Activated naive CD4-positive, alpha-beta T cell treated with anti-CD3 and anti-CD28 coated beads, Interleukin-2, amount 50 U/mL, for 72 hours (primary cell): ENCODE results near the gene IGSF21. TPM values are rescaled to one million over a fixed set of nuclear protein-coding genes. Genes with fewer than 3 reads are reported as not detected.
A peak's percentile ranks its signal among the peaks of the same experiment; 100 is the strongest.

ENCODE experiments used
- ATAC-seq, 2 donors: fragments of 150-1000 bp; cut with Tn5 transposase; 2 replicates each; pipeline ENCODE4 v1.10.0; 2021; ENCODE audit warnings: mild to moderate bottlenecking in 2 of 2, moderate library complexity in 2 of 2
- DNase-seq, 2 donors: peaks; one replicate each; pipeline ENCODE4 v3.0.0; 2021 to 2022; ENCODE audit warnings: low spot score in 2 of 2
- H3K27ac Mint-ChIP-seq, 2 donors: one replicate each; pipeline ENCODE4 v1.8.0; 2022; ENCODE audit warnings: mild to moderate bottlenecking in 2 of 2, mixed read lengths in 2 of 2
- H3K36me3 Mint-ChIP-seq, 2 donors: one replicate each; pipeline ENCODE4 v1.8.0; 2022; ENCODE audit warnings: mixed read lengths in 2 of 2
- H3K9me3 Mint-ChIP-seq, 2 donors: one replicate each; pipeline ENCODE4 v1.8.0; 2022; ENCODE audit warnings: mixed read lengths in 2 of 2
- total RNA-seq, 2 donors: library from RNA; stranded (reverse); gene quantifications; one replicate each; pipeline ENCODE4 v1.2.3, GENCODE V29; 2022

IGSF21 gene
- total RNA-seq, 2 donors from 2014 or later = not detected

DNA sequence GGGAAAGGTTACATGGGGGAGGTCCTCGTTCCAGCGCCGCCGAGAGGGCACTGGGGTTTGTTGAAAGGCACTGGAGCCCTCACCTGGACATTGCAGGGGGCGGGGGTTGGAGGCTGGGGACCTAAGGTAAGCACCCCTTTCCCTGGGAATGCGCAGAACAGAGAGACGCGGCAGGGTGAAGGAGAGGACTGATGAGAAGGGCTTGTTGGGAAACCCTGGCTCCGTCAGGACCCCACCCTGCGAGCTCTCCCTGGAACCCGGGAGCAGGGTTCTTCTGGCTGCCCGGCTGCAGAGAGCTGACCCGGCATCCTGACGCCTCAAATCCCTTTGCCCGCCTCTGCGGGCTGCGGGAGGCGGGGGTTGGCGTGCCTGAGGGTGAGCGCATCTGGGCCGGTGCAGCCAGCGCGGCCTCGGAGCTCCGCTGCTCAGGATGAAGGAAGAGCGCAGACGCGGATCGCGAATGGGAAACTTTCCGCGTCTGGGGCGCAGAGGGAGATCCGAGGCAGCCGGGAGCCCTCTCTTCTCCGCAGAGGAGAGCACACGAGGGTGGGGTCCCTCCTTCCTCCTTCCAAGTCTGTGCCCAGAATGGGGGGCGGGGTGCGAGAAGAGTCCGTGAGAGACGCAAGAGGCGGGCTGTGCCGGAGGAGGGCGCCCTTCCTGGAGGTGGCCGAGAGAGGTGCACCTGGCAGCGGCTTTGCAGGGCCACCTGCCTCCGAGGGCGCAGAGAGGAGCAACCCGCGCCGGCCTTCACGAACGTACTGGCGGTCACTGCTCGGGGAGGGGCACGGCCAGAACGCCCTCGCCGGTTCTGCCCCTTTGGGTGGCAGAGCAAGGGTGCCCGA lies 2.4 kb downstream of the IGSF21 start:
- Mint-ChIP-seq H3K27ac (no peak overlapping the region), H3K36me3 (peaks cover 0 to 7% of the 10 kb centered on the region in 2 donors), H3K9me3 (no peaks in the 10 kb centered on the region)
- DNase-seq = peak in 1 of 2 donors; percentile 55
- peak in 1 of 2 donors; percentile 70 for ATAC-seq

DNA sequence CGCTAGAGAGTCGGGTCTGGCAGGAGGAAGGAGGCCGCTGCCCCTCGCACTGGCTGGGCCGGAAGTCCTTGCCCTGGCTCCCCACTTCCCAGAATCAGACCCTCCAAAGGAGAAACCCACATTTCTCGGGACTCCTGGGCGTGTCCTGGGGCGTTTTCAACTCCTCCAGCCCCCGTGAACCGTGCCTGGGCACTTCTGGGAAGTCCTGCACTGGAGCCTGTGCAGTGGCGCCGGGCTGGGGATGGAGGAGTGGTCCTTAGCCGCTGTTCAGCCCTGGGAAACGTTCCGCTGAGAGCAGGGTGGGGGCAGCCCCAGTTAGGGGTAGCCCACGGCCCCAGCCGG lies 3.0 kb downstream of the IGSF21 start:
- Mint-ChIP-seq H3K27ac (no peak overlapping the region), H3K36me3 (peaks cover 0 to 7% of the 10 kb centered on the region in 2 donors), H3K9me3 (no peaks in the 10 kb centered on the region)
- DNase-seq (no peak), ATAC-seq (peak; percentile 14 to 27)

DNA sequence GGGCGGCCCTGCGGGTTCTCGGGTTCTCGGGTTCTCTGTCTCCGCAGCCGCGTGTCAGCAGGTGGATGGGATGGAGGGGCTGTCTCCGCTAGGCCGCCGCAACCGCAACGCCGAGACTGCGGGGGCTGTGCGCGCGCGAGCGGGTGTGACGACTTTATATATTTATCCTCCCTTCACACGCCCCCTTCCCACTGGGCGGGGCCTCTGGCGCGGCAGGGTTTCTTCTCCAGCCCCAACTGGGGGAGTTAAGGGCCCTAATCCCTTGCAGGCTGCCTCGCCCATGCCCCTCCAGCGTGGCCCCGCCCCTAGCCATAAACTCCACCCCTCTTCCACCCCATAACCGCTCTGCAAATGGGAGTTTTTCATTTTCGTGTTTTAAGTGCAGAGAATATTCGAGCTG lies 3.4 kb downstream of the IGSF21 start:
- peak in 1 of 2 donors; percentile 4 for DNase-seq
- peaks cover 0 to 7% of the 10 kb centered on the region in 2 donors for H3K36me3 Mint-ChIP-seq
- H3K9me3 Mint-ChIP-seq = no peaks in the 10 kb centered on the region
- ATAC-seq = peak; percentile 11 to 55
- H3K27ac Mint-ChIP-seq = no peak overlapping the region

DNA sequence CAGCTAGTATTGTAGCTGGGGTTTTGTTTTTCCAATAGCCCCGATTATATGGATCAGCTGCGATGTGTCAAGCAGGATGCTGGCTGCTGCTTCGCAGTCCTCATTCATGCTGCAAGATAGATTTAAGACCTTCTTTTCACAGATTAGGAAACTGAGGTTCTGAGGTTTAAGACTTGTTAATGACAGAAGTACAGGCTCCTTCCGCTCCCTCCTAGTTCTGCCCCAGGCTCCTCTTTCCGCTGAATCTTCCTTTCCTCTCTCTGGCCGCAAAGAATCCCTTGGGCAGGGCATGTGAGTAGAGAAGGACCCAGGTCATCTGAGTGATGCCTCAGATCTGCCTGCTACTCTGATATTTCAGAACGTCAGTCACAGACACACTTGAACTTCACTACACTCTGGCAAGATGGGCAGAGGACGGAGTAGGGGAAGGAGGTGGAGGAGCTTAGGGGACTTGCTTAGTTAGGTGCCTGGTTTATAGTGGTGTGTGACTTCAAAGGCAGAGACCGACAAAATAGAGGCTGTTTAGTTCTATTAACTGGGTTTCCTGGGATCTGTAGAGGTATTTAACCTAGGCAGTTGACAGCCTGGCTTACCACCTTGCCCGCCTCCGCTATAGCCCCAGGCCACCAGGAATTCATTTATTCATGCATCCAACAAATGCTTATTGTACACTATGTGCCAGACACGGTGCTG lies 4.2 kb downstream of the IGSF21 start:
- H3K27ac Mint-ChIP-seq = no peak overlapping the region
- no peaks in the 10 kb centered on the region for H3K9me3 Mint-ChIP-seq
- ATAC-seq (no peak), DNase-seq (no peak)
- peaks cover 0 to 7% of the 10 kb centered on the region in 2 donors for H3K36me3 Mint-ChIP-seq

DNA sequence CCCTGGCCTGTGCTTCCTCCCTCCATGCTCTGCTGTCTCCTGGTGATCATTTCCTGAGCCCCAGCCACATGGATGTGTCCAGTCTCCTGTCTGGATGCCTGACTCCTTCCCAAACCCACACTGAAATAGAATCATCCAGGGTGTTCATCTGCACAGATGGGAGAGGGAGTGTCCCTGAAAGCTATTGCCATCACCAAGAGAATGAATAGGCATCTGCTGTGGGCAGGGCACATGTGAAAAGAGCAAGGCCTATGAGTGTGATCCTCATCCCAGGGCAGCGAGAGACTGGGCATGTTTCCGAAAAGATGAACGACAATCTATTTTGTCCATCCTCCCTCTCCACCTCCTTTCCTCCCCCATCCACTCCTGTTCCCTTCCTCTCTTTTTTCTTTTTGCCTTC lies 5.0 kb downstream of the IGSF21 start:
- no peak for ATAC-seq

DNA sequence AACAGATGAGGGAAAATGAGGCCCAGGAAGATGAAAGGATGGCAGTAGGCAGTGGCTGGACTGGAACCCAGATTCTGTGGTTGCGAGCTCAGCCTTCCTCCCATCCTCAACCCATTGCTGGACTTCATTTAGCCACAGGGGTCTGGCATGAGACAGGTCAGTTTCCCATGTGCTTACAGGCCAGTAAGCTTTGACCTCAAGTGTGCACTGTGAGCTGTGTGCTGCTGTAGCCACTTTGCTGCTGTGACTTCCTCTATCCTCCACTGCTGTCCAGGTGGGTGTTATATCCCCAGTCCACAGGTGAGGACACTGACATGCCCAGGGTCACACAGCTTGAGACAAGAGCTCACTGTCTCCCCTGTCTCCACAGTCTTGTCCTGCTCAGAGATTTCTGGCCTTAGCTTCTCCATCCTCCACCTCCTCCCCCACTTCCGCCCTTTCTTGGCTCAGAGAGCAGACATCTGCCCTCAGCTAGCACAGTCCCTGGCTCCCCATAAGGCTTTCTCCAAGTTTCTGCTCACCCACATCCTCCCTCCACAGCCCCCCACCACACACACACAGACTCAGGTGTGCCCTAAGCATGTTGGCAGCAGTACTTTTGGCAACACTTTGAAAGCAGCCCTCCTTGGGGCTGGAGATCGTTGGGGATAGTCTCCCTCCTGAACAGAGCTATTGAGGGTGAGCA lies 7.3 kb downstream of the IGSF21 start:
- Mint-ChIP-seq H3K9me3 (no peaks in the 10 kb centered on the region), H3K27ac (no peak overlapping the region), H3K36me3 (no peaks in the 10 kb centered on the region)
- ATAC-seq (no peak), DNase-seq (no peak)

More for the DNA sequence above, 5.0 kb downstream of the IGSF21 start:
- Mint-ChIP-seq H3K27ac (no peak overlapping the region), H3K9me3 (no peaks in the 10 kb centered on the region), H3K36me3 (peaks cover 0 to 7% of the 10 kb centered on the region in 2 donors)
- no peak for DNase-seq

DNA sequence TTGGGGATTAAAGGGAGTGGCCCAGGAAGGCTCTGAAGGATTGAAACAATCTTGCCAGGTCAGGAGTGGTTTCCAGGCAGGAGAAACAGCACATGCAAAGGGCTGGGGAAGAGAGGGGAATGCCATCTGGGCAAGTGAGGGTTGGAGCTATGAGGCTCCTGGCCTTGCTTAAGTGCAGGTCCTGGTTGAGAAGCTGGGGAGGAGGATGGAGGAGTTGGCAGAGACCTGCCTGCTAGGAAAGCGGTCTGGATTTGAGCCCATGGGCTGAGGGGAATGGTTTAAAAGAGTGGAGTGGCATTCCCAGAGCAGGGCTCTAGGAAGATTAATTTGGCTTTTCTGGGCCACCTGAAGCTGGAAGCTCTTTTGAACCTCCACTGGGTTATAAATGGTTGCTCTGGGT lies 9.2 kb downstream of the IGSF21 start:
- Mint-ChIP-seq H3K27ac (no peak overlapping the region), H3K36me3 (no peaks in the 10 kb centered on the region), H3K9me3 (no peaks in the 10 kb centered on the region)
- DNase-seq (no peak), ATAC-seq (no peak)

DNA sequence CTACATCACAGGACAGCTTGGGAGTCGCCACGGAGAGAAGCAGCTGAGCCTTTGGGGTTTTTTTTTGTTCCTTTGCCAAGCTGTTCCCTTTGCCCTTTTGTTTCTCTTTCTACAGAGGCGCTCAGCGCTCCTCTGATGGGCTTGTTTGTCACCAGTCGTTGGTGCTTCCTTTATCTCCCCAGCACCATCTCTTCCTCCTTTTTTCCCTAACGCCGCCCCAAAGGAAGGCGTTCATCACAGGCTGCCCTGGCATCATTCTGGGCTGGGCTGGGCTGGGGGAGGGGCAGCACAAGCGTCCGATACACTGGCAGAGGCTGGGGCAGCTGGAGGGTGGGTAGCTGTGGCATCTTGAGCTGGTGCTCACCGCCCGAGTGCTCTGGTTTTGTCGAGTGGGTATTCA lies 10.5 kb downstream of the IGSF21 start:
- no peak overlapping the region for H3K27ac Mint-ChIP-seq
- ATAC-seq (no peak), DNase-seq (no peak)
- no peaks in the 10 kb centered on the region for H3K36me3 Mint-ChIP-seq
- H3K9me3 Mint-ChIP-seq = no peaks in the 10 kb centered on the region

DNA sequence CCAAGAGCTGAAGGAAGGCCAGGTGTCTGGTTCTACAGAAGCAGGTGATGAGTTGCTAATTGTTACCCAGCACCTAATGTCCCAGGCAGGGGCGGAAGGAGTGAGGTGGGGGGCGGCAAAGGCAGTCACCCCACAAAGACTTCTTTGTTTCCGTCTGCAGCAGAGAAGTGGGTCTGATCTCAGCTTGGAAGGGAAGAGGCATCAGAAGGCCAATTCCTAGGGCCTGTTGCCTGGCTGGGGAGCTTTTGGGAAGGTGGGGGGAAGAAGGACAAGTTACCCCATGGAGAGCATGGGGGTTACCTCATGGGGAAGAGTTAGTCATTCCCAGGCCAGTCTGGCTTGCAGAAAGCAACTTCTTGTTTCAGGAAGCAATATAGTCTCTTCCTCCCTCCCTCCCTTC lies 10.9 kb downstream of the IGSF21 start:
- H3K36me3 Mint-ChIP-seq = no peaks in the 10 kb centered on the region
- DNase-seq (no peak), ATAC-seq (no peak)

DNA sequence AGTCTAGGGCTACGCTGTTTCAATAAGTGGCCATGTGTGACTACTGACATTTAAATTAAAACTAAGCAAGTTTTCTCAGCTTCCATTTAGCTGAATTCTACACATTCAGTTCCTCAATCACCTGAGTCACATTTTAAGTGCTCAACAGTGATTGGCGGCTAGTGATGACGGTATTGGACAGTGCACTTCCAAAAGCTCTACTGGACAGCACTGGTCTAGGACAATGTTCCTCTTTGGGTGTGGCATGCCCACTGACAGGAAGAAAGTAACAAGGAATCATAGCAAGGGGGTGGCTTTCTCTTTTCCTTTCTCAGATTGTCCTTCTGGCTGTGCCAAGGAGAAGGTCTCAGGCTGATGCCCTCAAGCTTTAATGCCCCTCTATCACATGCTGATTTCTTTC lies 11.7 kb downstream of the IGSF21 start:
- DNase-seq (no peak), ATAC-seq (no peak)
- H3K36me3 Mint-ChIP-seq = no peaks in the 10 kb centered on the region
- no peaks in the 10 kb centered on the region for H3K9me3 Mint-ChIP-seq
- no peak overlapping the region for H3K27ac Mint-ChIP-seq

More for the DNA sequence above, 10.9 kb downstream of the IGSF21 start:
- H3K27ac Mint-ChIP-seq = no peak overlapping the region
- H3K9me3 Mint-ChIP-seq = no peaks in the 10 kb centered on the region

DNA sequence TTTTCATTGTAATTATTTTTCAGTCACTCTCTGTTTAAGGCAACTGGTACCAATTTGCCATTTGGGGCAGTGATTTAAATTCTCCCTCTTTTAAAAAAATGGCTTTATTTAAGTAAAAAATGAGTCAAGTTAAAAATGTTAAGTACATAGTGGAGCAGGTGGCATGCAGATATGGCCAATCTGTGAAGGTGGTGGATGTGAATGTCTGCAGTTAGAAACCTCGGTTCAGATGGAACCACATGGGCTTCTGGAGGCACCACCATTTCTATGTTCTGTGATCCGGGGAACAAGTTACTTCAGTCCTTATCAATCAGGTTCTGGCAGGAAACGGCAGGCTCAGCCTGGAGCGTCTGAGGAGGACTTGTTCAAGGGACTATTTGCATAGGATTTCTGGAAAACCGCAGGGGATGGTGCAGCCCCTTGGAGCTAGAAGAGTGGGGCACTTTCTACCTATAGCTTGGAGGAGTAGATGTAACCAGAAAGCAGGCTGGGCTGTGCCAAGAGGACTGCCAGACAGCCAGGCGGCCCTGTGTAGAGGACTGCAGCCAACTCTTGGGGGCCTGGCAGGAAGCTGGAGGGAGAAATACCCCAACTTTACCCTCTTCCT lies 12.3 kb downstream of the IGSF21 start:
- Mint-ChIP-seq H3K9me3 (no peaks in the 10 kb centered on the region), H3K36me3 (no peaks in the 10 kb centered on the region), H3K27ac (no peak overlapping the region)
- ATAC-seq (no peak), DNase-seq (no peak)

DNA sequence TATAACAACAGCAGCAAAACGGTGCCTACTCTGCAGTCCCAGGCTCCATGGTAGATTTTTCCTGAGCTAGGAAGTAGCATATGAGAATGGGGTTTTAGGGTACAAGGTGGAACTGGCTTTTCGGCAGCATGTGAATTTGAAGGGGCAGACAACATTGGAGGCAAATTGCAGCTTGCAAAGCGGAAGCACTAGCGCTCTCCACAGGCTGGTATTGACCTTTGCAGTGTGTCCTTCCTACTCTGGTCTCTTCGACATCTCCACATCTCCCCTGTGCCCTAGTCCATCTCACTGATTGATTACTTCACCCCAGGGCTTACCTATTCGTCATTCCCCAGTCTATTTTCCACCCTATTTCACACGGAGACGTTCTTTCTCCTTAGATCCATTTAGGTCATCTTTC lies 13.0 kb downstream of the IGSF21 start:
- ATAC-seq (no peak), DNase-seq (no peak)
- no peak overlapping the region for H3K27ac Mint-ChIP-seq
- H3K9me3 Mint-ChIP-seq = no peaks in the 10 kb centered on the region
- H3K36me3 Mint-ChIP-seq = no peaks in the 10 kb centered on the region

DNA sequence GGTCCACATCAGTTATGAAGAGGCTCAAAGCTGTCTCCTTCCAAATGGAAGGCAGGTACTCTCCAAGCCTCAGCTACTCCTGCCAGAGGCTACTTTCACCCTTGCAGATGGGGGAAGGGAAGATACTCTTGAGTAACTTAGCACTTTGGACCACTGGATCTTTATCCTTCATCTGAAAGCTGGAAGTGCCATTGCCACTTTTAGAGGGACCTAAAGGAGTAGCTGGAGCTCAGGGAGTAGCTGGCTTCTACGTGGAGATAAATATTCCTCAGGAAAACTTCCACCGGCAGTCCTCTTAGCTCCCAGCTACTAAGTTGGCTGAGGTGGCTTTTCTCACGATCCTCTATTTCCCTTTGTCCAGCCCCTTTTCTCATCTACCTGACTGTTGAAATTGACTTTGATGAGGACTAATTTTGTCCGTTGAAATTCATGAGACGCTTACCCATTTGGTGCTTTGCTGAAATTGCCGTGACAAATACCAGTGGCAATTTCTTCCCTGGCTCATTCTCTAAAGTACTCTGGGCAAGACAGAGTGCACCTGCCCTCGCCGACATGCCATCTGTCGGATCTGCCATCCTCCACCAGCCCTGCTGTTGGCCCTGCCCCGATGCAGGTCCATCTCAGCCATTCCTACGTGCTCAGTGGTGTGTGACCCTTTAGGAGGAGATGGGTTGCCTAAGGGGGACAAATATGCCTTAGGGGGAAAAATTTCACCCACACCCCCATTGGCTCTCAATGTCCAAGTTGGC lies 13.6 kb downstream of the IGSF21 start:
- Mint-ChIP-seq H3K36me3 (no peaks in the 10 kb centered on the region), H3K9me3 (no peaks in the 10 kb centered on the region), H3K27ac (no peak overlapping the region)
- no peak for ATAC-seq
- DNase-seq = no peak

DNA sequence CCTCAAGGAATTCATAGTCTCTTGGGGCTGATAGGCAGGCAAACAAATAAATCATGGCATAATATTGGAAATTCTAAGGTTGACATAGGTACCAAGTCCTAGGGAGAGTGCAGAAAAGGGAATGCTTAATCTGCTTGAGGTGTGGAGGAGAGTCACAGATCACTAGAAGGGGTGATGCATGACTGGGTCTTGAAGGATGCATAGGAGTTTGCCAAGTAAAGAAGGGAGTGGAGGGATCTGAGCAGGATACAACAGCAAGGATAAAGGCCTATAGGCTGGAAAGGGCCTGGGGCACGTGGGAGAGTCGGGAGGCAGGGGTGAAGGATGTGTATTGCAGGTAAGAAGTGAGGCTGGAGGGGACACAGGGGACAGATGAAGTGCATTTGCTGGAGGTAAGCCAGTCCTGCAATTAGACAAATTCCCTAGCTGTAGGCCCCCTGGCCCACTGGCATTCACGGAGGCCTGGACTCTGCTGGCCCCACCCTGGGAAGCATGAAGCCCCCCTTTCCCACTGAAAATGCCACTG lies 15.9 kb downstream of the IGSF21 start:
- ATAC-seq = no peak
- H3K27ac Mint-ChIP-seq = no peak overlapping the region
- no peaks in the 10 kb centered on the region for H3K36me3 Mint-ChIP-seq
- no peaks in the 10 kb centered on the region for H3K9me3 Mint-ChIP-seq
- DNase-seq = no peak

DNA sequence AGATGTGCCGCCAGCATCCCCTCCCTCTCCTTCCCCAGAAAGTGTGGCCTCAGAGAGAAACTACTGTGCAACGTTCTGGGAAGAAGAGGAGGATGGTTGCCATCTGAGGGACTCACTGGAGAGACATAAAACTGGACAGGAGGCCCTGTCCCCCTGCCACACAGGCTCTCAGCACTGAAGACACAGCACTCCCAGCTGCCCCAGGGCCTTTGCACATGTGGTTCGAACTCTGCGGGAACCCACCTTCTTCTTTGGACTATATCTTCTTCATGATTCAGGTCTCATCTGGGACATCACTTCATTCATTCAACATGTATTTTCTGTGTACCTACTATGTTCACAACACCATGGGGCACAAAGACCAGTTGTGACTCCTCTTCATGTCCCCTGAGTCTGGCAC lies 17.4 kb downstream of the IGSF21 start:
- Mint-ChIP-seq H3K27ac (no peak overlapping the region), H3K36me3 (no peaks in the 10 kb centered on the region), H3K9me3 (no peaks in the 10 kb centered on the region)
- no peak for ATAC-seq
- DNase-seq = no peak

DNA sequence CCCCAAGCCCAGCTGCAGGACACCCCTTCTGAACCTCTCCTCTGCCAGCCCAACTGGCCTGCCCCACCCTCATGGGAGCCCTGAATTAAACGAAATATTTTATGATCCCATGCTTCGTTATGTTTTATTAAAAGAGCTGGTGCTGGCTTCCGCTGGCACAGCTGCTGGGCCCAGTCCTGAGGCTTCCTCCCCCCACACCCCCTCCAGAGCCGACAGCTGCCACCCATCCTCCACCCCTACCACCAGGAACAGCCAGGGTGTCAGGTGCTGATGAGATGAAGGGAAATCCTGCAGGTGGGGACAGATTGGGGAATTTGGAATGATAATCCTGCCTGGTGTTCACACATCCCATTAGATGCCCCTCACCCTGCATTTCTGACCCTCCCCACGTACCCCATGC lies 19.0 kb downstream of the IGSF21 start:
- no peak overlapping the region for H3K27ac Mint-ChIP-seq
- DNase-seq = no peak
- H3K9me3 Mint-ChIP-seq = no peaks in the 10 kb centered on the region
- no peak for ATAC-seq
- H3K36me3 Mint-ChIP-seq = no peaks in the 10 kb centered on the region
